ENCODE measurements around the gene TRERF1.

- no peak for TF ChIP-seq CTCF (IDR thresholded peaks at IDR 0.05; ENCODE audit: low read length)
- no peak for TF ChIP-seq EZH2 (optimal IDR thresholded peaks at IDR 0.05; ENCODE audit: low read depth, low read length)
- TF ChIP-seq EZH2phosphoT487 (IDR thresholded peaks at IDR 0.05; ENCODE audit: low read length) = no peak
Measured at GRCh38 chr6:42222448-42222847, 229.3 kb downstream of the TRERF1 start.

Measured in MM.1S (cell line).